Kidney (tissue), 14 donors: Measurements from ENCODE around the gene TMTC1. TPM values are rescaled to one million over a fixed set of nuclear protein-coding genes. Genes with fewer than 3 reads are reported as not detected.

ENCODE experiments used
- DNase-seq, 5 donors: peaks; one replicate each; pipeline ENCODE4 v3.0.0-alpha.2; 2013 to 2020
- FAIRE-seq: peaks from 2 replicates; lab custom pipeline; 2012; peaks lifted over from hg19 to GRCh38; lab: Jason Lieb, UNC
- H3K27ac ChIP-seq, 2 donors: one replicate each; pipeline ENCODE4 v1.7.0; 2013; ENCODE audit warnings: low read depth in 2 of 2, low read length in 2 of 2, inconsistent platforms in 1 of 2
- H3K27me3 ChIP-seq: one replicate; pipeline ENCODE4 v1.7.1; 2013; ENCODE audit warnings: low read length, inconsistent platforms; ENCODE audit not compliant: control insufficient read depth, insufficient read depth
- H3K36me3 ChIP-seq, 3 donors: one replicate each; pipeline versions ENCODE4 v1.7.0 to v1.7.1; 2013; ENCODE audit warnings: low read length in 3 of 3, control low read depth in 1 of 3, inconsistent platforms in 1 of 3; ENCODE audit not compliant: insufficient read depth in 3 of 3, control insufficient read depth in 2 of 3
- H3K4me1 ChIP-seq, 3 donors: one replicate each; pipeline versions ENCODE4 v1.7.0 to v1.7.1; 2013; ENCODE audit warnings: low read length in 3 of 3, inconsistent platforms in 1 of 3, low read depth in 1 of 3; ENCODE audit not compliant: control insufficient read depth in 2 of 3, insufficient read depth in 2 of 3
- H3K4me3 ChIP-seq, 3 donors: one replicate each; pipeline versions ENCODE4 v1.7.0 to v1.8.1; 2013; ENCODE audit warnings: low read length in 3 of 3, control low read depth in 1 of 3, inconsistent platforms in 1 of 3
- H3K9ac ChIP-seq, 3 donors: one replicate each; pipeline versions ENCODE4 v1.7.0 to v1.7.1; 2013; ENCODE audit warnings: low read length in 3 of 3, control low read depth in 1 of 3, inconsistent platforms in 1 of 3
- H3K9me3 ChIP-seq, 3 donors: one replicate each; pipeline versions ENCODE4 v1.7.0 to v1.7.1; 2013; ENCODE audit warnings: low read length in 3 of 3, control low read depth in 1 of 3, inconsistent platforms in 1 of 3; ENCODE audit not compliant: control insufficient read depth in 2 of 3, insufficient read depth in 1 of 3
- CTCF ChIP-seq: IDR thresholded peaks from 3 replicates; pipeline ENCODE4 v1.5.1; 2012; ENCODE audit warnings: mild to moderate bottlenecking, moderate library complexity, borderline replicate concordance; ENCODE audit not compliant: insufficient read depth; ENCODE audit errors: extremely low read depth
- intact Hi-C: fragments of 100-400 bp; cut with DNase I; formaldehyde crosslinking; loops from one replicate; pipeline ENCODE4 v1.11.1; 2022
- polyA plus RNA-seq: library from polyadenylated mRNA; stranded (reverse); fragments of 350-450 nt; fragmentation: Illumina TruSeq; extraction: RNeasy Lipid Tissue Mini Kit (QIAGEN cat#74804); gene quantifications from one replicate; pipeline ENCODE4 v1.2.3, GENCODE V29; 2014; ENCODE audit warnings: low read depth, low replicate concordance; ENCODE audit not compliant: insufficient read depth
- total RNA-seq: library from RNA; stranded (reverse); fragmentation: NEBNext Ultra II Directional; extraction: Animal tissue kit (Norgen Biotek cat#: 25700); gene quantifications from one replicate; pipeline ENCODE4 v1.2.1, GENCODE V29; 2021
- donor health status: control.
- donor health status: control.
- donor health status: control.
- donor health status: control.
- donor health status: control.
- donor health status: DM: yes; HTN: yes; CAD: no.
- donor health status: Normal renal cell carcinoma (clear cell type).

Gene TMTC1
- total and polyA plus RNA-seq, 2 donors from 2014 or later = 10.9 to 58.8 TPM

DNA sequence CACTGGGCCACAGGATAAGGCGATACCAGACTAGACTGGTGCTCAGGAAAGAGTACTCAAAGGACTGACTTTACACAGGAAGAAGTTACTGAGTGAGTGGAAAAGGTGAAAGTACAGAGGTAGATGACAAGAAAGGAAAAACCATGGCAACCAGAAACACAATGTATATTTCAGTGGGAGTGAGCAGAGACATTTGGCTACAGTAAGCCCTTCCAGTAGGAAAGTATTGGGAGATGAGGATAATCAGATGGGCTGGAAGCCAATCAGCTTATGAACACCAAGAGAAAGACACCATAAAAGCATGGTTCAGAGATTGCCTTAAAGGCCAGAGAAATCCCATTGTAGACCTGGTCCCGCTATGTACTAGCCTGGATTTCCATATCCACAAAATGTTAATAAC lies 51.6 kb downstream of the TMTC1 start:
- no peak for FAIRE-seq
- H3K27me3 ChIP-seq = no peaks in the 10 kb centered on the region
- H3K4me1 ChIP-seq = peaks cover 0 to 6% (median 0%) of the 10 kb centered on the region in 3 donors
- H3K4me3 ChIP-seq = no peak overlapping the region
- DNase-seq = peak in 1 of 5 donors; percentile 38
- H3K27ac ChIP-seq = no peak overlapping the region
- no peak overlapping the region for H3K9ac ChIP-seq
- TF ChIP-seq CTCF = no peak
- H3K36me3 ChIP-seq = no peaks in the 10 kb centered on the region
- intact Hi-C loops = no loop called here
- H3K9me3 ChIP-seq = no peaks in the 10 kb centered on the region

- intact Hi-C loops = no loop called here
- Histone ChIP-seq H3K4me3 (no peak overlapping the region), H3K27me3 (no peaks in the 10 kb centered on the region), H3K9ac (no peak overlapping the region), H3K9me3 (no peaks in the 10 kb centered on the region), H3K36me3 (no peaks in the 10 kb centered on the region), H3K27ac (no peak overlapping the region), H3K4me1 (peaks cover 0 to 6% (median 0%) of the 10 kb centered on the region in 3 donors)
- DNase-seq (peak in 1 of 5 donors; percentile 58), FAIRE-seq (no peak)
- no peak for TF ChIP-seq CTCF
Observed at GRCh38 chr12:29731591-29731990, 52.2 kb downstream of the TMTC1 start.

DNA sequence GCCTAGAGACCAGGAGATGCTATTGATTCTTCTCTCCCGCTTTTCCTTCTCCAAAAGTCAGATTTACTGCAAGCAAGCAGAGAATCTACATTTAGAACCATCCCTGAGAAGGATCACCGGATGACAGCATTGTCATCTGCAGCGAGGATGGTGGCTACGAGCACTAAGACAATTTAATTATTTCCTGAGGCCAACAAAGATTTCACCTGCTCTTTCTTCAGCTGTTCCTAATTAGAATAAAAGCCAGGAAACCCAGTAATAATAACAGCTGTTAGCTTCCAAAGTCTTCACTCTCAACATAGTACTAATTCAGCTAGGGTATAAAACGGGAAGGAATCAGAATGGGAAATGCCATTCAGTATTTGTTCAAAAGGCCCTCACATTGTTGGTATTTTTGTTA lies 53.3 kb downstream of the TMTC1 start:
- TF ChIP-seq CTCF = no peak
- no peak overlapping the region for H3K9ac ChIP-seq
- intact Hi-C loops = no loop called here
- H3K4me1 ChIP-seq = peaks cover 0 to 6% (median 2%) of the 10 kb centered on the region in 3 donors
- no peaks in the 10 kb centered on the region for H3K27me3 ChIP-seq
- no peaks in the 10 kb centered on the region for H3K9me3 ChIP-seq
- no peak overlapping the region for H3K27ac ChIP-seq
- DNase-seq (no peak), FAIRE-seq (no peak)
- no peak overlapping the region for H3K4me3 ChIP-seq
- H3K36me3 ChIP-seq = no peaks in the 10 kb centered on the region

DNA sequence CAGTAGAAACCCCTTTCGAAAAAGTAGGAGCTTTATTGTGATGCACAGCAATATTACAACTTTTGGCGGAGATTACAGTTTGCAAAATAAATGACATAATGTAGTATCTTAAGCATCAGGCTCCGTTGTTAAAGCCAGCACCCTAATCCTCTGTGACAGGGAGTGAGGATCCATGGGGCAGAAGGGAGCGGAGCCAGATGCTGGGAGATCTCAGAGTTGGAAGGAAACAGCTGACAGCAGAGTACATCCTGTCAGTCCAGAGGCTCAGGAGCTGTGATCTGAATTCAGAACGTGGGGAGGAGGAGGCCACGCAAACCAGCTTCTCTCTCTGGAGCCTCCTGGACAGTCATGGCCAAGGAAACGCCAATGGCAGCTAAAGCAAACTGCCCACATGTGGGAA lies 55.7 kb downstream of the TMTC1 start:
- Histone ChIP-seq H3K4me1 (peaks cover 0 to 8% (median 2%) of the 10 kb centered on the region in 3 donors), H3K9ac (no peak overlapping the region)
- intact Hi-C loops = no loop called here

More for the DNA sequence above, 55.7 kb downstream of the TMTC1 start:
- no peak overlapping the region for H3K27ac ChIP-seq
- DNase-seq = no peak
- H3K4me3 ChIP-seq = no peak overlapping the region
- no peaks in the 10 kb centered on the region for H3K9me3 ChIP-seq
- no peaks in the 10 kb centered on the region for H3K36me3 ChIP-seq
- TF ChIP-seq CTCF = no peak
- no peak for FAIRE-seq
- H3K27me3 ChIP-seq = no peaks in the 10 kb centered on the region
